Caco-2 (cell line): ENCODE data around the gene TMEM235. TPM values are rescaled to one million over a fixed set of nuclear protein-coding genes. Genes with fewer than 3 reads are reported as not detected.
"Not testable (repeated sequence)": the region's sequence is repeated elsewhere in the genome, so short reads cannot be mapped to it uniquely, and the experiment has no call there.

ENCODE experiments used
- BruUV-seq: library from RNA; stranded (reverse); fragments of 400-500 nt; replicated peaks from 2 replicates; lab custom pipeline; 2021; lab: Mats Ljungman, UMichigan
- CTCF ChIA-PET: fragments of 300-600 bp; sonication (Branson Sonifier 250); formaldehyde crosslinking; loops from one replicate; lab custom pipeline; 2022; ENCODE audit warnings: antibody characterized with exemption; lab: Charles Lee
- POLR2A ChIA-PET: fragments of 300-600 bp; sonication (Branson Sonifier 250); formaldehyde crosslinking; loops from one replicate; lab custom pipeline; 2022; ENCODE audit warnings: antibody characterized with exemption; lab: Charles Lee
- DNase-seq, 2 experiments: peaks; one replicate each; pipeline versions ENCODE4 v3.0.0 to v3.0.0-alpha.2; 2020 to 2022
- H3K27me3 ChIP-seq: replicated peaks from 2 replicates; pipeline ENCODE4 v1.6.0; 2011; ENCODE audit warnings: low read length; ENCODE audit not compliant: control insufficient read depth, insufficient read depth
- H3K36me3 ChIP-seq: 2 replicates; pipeline ENCODE4 v1.5.1; 2011; ENCODE audit warnings: low read length; ENCODE audit not compliant: control insufficient read depth, insufficient read depth
- H3K4me1 ChIP-seq: fragments of 250-450 bp; sonication (Bioruptor Pico); 2 replicates; pipeline ENCODE4 v1.5.1; 2020; ENCODE audit warnings: mild to moderate bottlenecking
- H3K4me3 ChIP-seq: 2 replicates; pipeline ENCODE4 v1.5.1; 2011; ENCODE audit warnings: low read depth, mild to moderate bottlenecking, control low read depth, low read length
- H3K9me3 ChIP-seq: fragments of 250-450 bp; sonication (Bioruptor Pico); 2 replicates; pipeline ENCODE4 v1.5.1; 2020; ENCODE audit warnings: mild to moderate bottlenecking, moderate library complexity
- H3K27ac Mint-ChIP-seq: one replicate; pipeline ENCODE4 v1.8.0; 2022; ENCODE audit warnings: mixed read lengths; ENCODE audit not compliant: unreplicated experiment
- H3K27me3 Mint-ChIP-seq: one replicate; pipeline ENCODE4 v1.8.0; 2022; ENCODE audit warnings: mixed read lengths; ENCODE audit not compliant: insufficient read depth, unreplicated experiment
- H3K36me3 Mint-ChIP-seq: one replicate; pipeline ENCODE4 v1.8.0; 2022; ENCODE audit warnings: mild to moderate bottlenecking, mixed read lengths; ENCODE audit not compliant: insufficient read depth, unreplicated experiment
- H3K4me1 Mint-ChIP-seq: one replicate; pipeline ENCODE4 v1.8.0; 2022; ENCODE audit warnings: low read depth, mixed read lengths; ENCODE audit not compliant: unreplicated experiment
- H3K4me3 Mint-ChIP-seq: one replicate; pipeline ENCODE4 v1.8.0; 2022; ENCODE audit warnings: mild to moderate bottlenecking, moderate library complexity, mixed read lengths; ENCODE audit not compliant: unreplicated experiment
- H3K9me3 Mint-ChIP-seq: one replicate; pipeline ENCODE4 v1.8.0; 2022; ENCODE audit warnings: mixed read lengths; ENCODE audit not compliant: unreplicated experiment
- CTCF ChIP-seq, 2 experiments: fragments of 200-600 bp in 1 of 2; IDR thresholded peaks; 1 replicate in 1 of 2; 2 replicates in 1 of 2; pipeline versions ENCODE4 v1.5.1 to v1.8.0; 2011 to 2022; ENCODE audit warnings: antibody characterized with exemption in 1 of 2, control low read depth in 1 of 2, inconsistent platforms in 1 of 2, low read depth in 1 of 2, low read length in 1 of 2, mild to moderate bottlenecking in 1 of 2, moderate library complexity in 1 of 2; ENCODE audit not compliant: insufficient read depth in 1 of 2, severe bottlenecking in 1 of 2, unreplicated experiment in 1 of 2
- intact Hi-C: fragments of 100-400 bp; cut with micrococcal nuclease; formaldehyde crosslinking; loops from one replicate; pipeline ENCODE4 v1.10.0; 2022; ENCODE audit not compliant: unreplicated experiment
- total RNA-seq: library from RNA; stranded (reverse); gene quantifications from 2 replicates; pipeline ENCODE4 v1.2.3, GENCODE V29; 2022

TMEM235 gene
- total RNA-seq, 1 experiment from 2014 or later, result not detected

DNA sequence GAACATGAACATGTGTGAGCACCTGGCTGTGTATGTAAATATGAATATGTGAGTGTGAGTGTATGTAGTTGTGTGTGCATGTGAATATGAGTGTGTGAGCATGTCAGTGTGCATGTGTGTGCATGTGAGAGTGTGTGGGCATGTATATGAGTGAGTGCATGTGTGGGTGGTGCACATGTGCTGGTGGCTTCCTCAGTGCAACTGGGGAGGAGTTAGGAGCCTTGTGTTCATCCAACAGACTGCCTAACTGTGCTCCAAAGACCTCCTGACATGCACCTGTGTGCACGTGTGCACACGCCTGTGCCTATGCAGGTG is 1.4 kb downstream of the TMEM235 start:
- no peak overlapping the region for H3K4me3 Mint-ChIP-seq
- no TSS peak for BruUV-seq

DNA sequence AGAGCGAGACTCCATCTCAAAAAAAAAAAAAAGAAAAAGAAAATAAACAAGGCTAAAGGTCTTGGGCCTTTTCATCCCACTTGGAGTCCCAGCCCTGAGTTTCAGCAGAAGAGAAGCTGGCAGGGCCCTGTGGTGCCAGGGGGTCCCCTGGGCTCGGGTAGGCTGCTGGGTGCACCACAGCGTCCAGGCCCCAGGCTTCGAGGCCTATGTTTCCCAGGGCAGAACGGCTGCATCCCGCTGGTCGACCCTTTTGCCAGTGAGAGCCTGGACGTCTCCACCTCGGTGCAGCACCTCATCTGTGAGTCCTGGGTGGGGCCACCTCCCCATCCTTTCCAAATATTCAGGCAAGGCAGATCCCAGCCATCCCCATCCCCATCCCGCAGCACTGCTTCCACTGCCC is 2.2 kb downstream of the TMEM235 start:
- Mint-ChIP-seq H3K27me3 (no peaks in the 10 kb centered on the region), H3K4me1 (no peaks in the 10 kb centered on the region), H3K4me3 (no peak overlapping the region), H3K27ac (no peak overlapping the region), H3K9me3 (no peaks in the 10 kb centered on the region), H3K36me3 (no peaks in the 10 kb centered on the region)
- H3K4me3 ChIP-seq, result no peak overlapping the region
- BruUV-seq, result no TSS peak
- H3K27me3 ChIP-seq, result no peaks in the 10 kb centered on the region
- ChIA-PET CTCF (no interaction called here), POLR2A (no interaction called here)
- intact Hi-C loops, result no loop called here
- DNase-seq, result no peak
- TF ChIP-seq CTCF (IDR thresholded peaks at IDR 0.05; ENCODE audit: insufficient read depth in 1 of 2, low read depth in 1 of 2, low read length in 1 of 2, severe bottlenecking in 1 of 2, unreplicated experiment in 1 of 2), result no peak
- no peaks in the 10 kb centered on the region for H3K9me3 ChIP-seq
- H3K4me1 ChIP-seq, result no peaks in the 10 kb centered on the region
- no peaks in the 10 kb centered on the region for H3K36me3 ChIP-seq

More for the DNA sequence above, 1.4 kb downstream of the TMEM235 start:
- Mint-ChIP-seq H3K36me3 (no peaks in the 10 kb centered on the region), H3K27me3 (no peaks in the 10 kb centered on the region), H3K4me1 (no peaks in the 10 kb centered on the region), H3K9me3 (no peaks in the 10 kb centered on the region), H3K27ac (no peak overlapping the region)
- H3K27me3 ChIP-seq, result no peaks in the 10 kb centered on the region
- no peaks in the 10 kb centered on the region for H3K4me1 ChIP-seq
- CTCF ChIA-PET, result no interaction called here
- H3K4me3 ChIP-seq, result no peak overlapping the region
- no peaks in the 10 kb centered on the region for H3K36me3 ChIP-seq
- intact Hi-C loops, result no loop called here
- DNase-seq, result no peak
- POLR2A ChIA-PET, result no interaction called here
- no peaks in the 10 kb centered on the region for H3K9me3 ChIP-seq
- TF ChIP-seq CTCF (IDR thresholded peaks at IDR 0.05; ENCODE audit: insufficient read depth in 1 of 2, low read depth in 1 of 2, low read length in 1 of 2, severe bottlenecking in 1 of 2, unreplicated experiment in 1 of 2), result no peak

DNA sequence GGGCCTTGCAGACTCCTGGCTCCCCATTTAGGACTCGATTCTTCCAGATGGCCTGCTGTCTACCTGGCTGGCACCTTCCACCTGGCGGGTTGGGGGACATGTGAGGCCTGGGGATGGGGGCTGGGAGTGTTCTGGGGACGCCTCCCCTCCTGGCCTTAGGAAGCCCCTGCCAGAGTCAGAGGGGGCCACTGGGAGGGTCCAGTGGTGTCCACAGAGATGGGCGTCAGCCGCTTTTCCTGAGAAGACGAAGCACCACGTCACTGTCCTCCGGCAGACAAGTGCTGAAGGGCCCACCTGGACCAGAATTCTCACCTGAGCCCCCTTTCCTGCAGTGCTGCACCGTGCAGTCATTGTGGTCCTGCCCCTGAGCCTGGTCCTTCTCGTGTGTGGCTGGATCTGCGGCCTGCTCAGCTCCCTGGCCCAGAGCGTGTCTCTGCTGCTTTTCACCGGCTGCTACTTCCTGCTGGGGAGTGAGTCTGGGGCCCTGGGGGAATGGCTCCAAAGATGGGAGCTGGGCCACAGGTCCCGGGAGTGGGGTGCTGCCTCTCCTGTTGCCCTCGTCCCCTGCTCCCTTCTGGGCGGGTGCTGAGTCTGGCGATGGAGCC is 2.9 kb downstream of the TMEM235 start:
- Mint-ChIP-seq H3K4me1 (no peaks in the 10 kb centered on the region), H3K27ac (no peak overlapping the region), H3K9me3 (no peaks in the 10 kb centered on the region), H3K36me3 (no peaks in the 10 kb centered on the region), H3K27me3 (no peaks in the 10 kb centered on the region), H3K4me3 (no peak overlapping the region)
- no peak for DNase-seq
- Histone ChIP-seq H3K27me3 (no peaks in the 10 kb centered on the region), H3K9me3 (no peaks in the 10 kb centered on the region), H3K4me1 (no peaks in the 10 kb centered on the region), H3K4me3 (no peak overlapping the region), H3K36me3 (no peaks in the 10 kb centered on the region)
- intact Hi-C loops, result no loop called here
- no peak for TF ChIP-seq CTCF (IDR thresholded peaks at IDR 0.05; ENCODE audit: insufficient read depth in 1 of 2, low read depth in 1 of 2, low read length in 1 of 2, severe bottlenecking in 1 of 2, unreplicated experiment in 1 of 2)
- POLR2A ChIA-PET, result no interaction called here
- BruUV-seq, result no TSS peak
- CTCF ChIA-PET, result no interaction called here

GRCh38 chr17:78235022-78235421 is 3.6 kb downstream of the TMEM235 start:
- POLR2A ChIA-PET, result interaction anchor here (0.6 kb wide), 1 partner anchor 233 kb away, joined by 3 read pairs; no protein-coding TSS in a partner anchor
- not testable (repeated sequence) for DNase-seq
- CTCF ChIA-PET, result interaction anchor here (0.8 kb wide), 1 partner anchor 58 kb away, joined by 4 read pairs; no protein-coding TSS in a partner anchor

More at GRCh38 chr17:78235022-78235421, 3.6 kb downstream of the TMEM235 start:
- H3K4me1 ChIP-seq, H3K9me3 Mint-ChIP-seq, H3K27ac Mint-ChIP-seq, BruUV-seq, H3K36me3 Mint-ChIP-seq, H3K4me3 ChIP-seq, H3K36me3 ChIP-seq, H3K4me3 Mint-ChIP-seq, H3K27me3 Mint-ChIP-seq, H3K4me1 Mint-ChIP-seq, intact Hi-C loops, H3K9me3 ChIP-seq, H3K27me3 ChIP-seq: not testable (repeated sequence)
